BE2C (cell line): ENCODE measurements around the gene TOLLIP.
A peak's percentile ranks its signal among the peaks of the same experiment; 100 is the strongest.

Experiments used
- DNase-seq: peaks from one replicate; pipeline ENCODE4 v3.0.0-alpha.2; 2020
- H3K27me3 ChIP-seq: fragments of 250-450 bp; sonication (Bioruptor Pico); 2 replicates; pipeline ENCODE4 v1.5.1; 2020; ENCODE audit warnings: mild to moderate bottlenecking
- H3K36me3 ChIP-seq: fragments of 250-450 bp; sonication (Bioruptor Pico); 2 replicates; pipeline ENCODE4 v1.5.1; 2020; ENCODE audit warnings: mild to moderate bottlenecking
- H3K4me1 ChIP-seq: fragments of 250-450 bp; sonication (Bioruptor Pico); 2 replicates; pipeline ENCODE4 v1.5.1; 2020
- H3K4me3 ChIP-seq: 2 replicates; pipeline ENCODE4 v1.5.1; 2011; ENCODE audit warnings: low read depth, low read length
- H3K9me3 ChIP-seq: fragments of 250-450 bp; sonication (Bioruptor Pico); 2 replicates; pipeline ENCODE4 v1.5.1; 2020
- CTCF ChIP-seq: IDR thresholded peaks from 2 replicates; pipeline ENCODE4 v1.5.1; 2012; ENCODE audit warnings: mild to moderate bottlenecking, low read depth, low read length

TOLLIP gene

GRCh38 chr11:1233351-1234053 lies 75.9 kb downstream of the TOLLIP start:
- H3K27me3 ChIP-seq: peaks cover 17% of the 10 kb centered on the region
- no peak for TF ChIP-seq CTCF
- no peaks in the 10 kb centered on the region for H3K36me3 ChIP-seq
- H3K4me3 ChIP-seq: no peak overlapping the region
- no peaks in the 10 kb centered on the region for H3K9me3 ChIP-seq
- peak; percentile 3 for DNase-seq
- H3K4me1 ChIP-seq: no peaks in the 10 kb centered on the region

GRCh38 chr11:1232883-1233321 lies 76.5 kb downstream of the TOLLIP start:
- peaks cover 17% of the 10 kb centered on the region for H3K27me3 ChIP-seq

GRCh38 chr11:1232021-1232882 lies 77.2 kb downstream of the TOLLIP start:
- no peak overlapping the region for H3K4me3 ChIP-seq
- H3K27me3 ChIP-seq: peaks cover 17% of the 10 kb centered on the region

More at GRCh38 chr11:1232883-1233321, 76.5 kb downstream of the TOLLIP start:
- no peak for TF ChIP-seq CTCF
- no peaks in the 10 kb centered on the region for H3K4me1 ChIP-seq
- no peak overlapping the region for H3K4me3 ChIP-seq
- peak; percentile 4 for DNase-seq
- H3K9me3 ChIP-seq: no peaks in the 10 kb centered on the region
- no peaks in the 10 kb centered on the region for H3K36me3 ChIP-seq

GRCh38 chr11:1231396-1232020 lies 77.9 kb downstream of the TOLLIP start:
- peaks cover 17% of the 10 kb centered on the region for H3K27me3 ChIP-seq
- TF ChIP-seq CTCF: no peak
- no peak overlapping the region for H3K4me3 ChIP-seq
- no peaks in the 10 kb centered on the region for H3K9me3 ChIP-seq
- no peaks in the 10 kb centered on the region for H3K36me3 ChIP-seq
- DNase-seq: peak; percentile 9
- H3K4me1 ChIP-seq: no peaks in the 10 kb centered on the region

More at GRCh38 chr11:1232021-1232882, 77.2 kb downstream of the TOLLIP start:
- DNase-seq: peak; percentile 3
- TF ChIP-seq CTCF: no peak
- Histone ChIP-seq H3K4me1 (no peaks in the 10 kb centered on the region), H3K9me3 (no peaks in the 10 kb centered on the region), H3K36me3 (no peaks in the 10 kb centered on the region)

GRCh38 chr11:1230456-1231395 lies 78.7 kb downstream of the TOLLIP start:
- no peaks in the 10 kb centered on the region for H3K9me3 ChIP-seq
- H3K36me3 ChIP-seq: no peaks in the 10 kb centered on the region
- no peak overlapping the region for H3K4me3 ChIP-seq
- DNase-seq: peak; percentile 19
- TF ChIP-seq CTCF: no peak
- H3K27me3 ChIP-seq: peaks cover 17% of the 10 kb centered on the region
- no peaks in the 10 kb centered on the region for H3K4me1 ChIP-seq
